Measurements from ENCODE around the gene BDH1.

GRCh38 chr3:197552198-197552597, 3.6 kb downstream of the BDH1 start:
- no peak for TF ChIP-seq CEBPB (IDR thresholded peaks at IDR 0.05; ENCODE audit: low read depth, low read length)
- no peak for TF ChIP-seq BRCA1 (IDR thresholded peaks at IDR 0.05; ENCODE audit: low read depth, low read length)
- no peak for TF ChIP-seq BCL11A (IDR thresholded peaks at IDR 0.05; ENCODE audit: low read depth in 2 of 2, low read length in 2 of 2)
- TF ChIP-seq HDAC2 (IDR thresholded peaks at IDR 0.05; ENCODE audit: borderline replicate concordance in 1 of 2, low read depth in 2 of 2, low read length in 2 of 2) = no peak
- TF ChIP-seq GABPA (IDR thresholded peaks at IDR 0.05; ENCODE audit: borderline replicate concordance, insufficient read depth, low read length) = no peak
- TF ChIP-seq RXRA (IDR thresholded peaks at IDR 0.05; ENCODE audit: insufficient read depth, low read depth, low read length) = no peak
- TF ChIP-seq POLR2AphosphoS5 (IDR thresholded peaks at IDR 0.05; ENCODE audit: low read depth, low read length) = no peak
- TF ChIP-seq CHD1 (IDR thresholded peaks at IDR 0.05; ENCODE audit: low read depth, low read length) = no peak
